HG03066 (cell line): Measurements from ENCODE around the gene RSPH10B2.
A peak's percentile ranks its signal among the peaks of the same experiment; 100 is the strongest.
"Not testable (repeated sequence)": the region's sequence is repeated elsewhere in the genome, so short reads cannot be mapped to it uniquely, and the experiment has no call there.

ENCODE experiments used
- ATAC-seq: cut with Tn5 transposase; IDR thresholded peaks from one replicate; pipeline ENCODE4 v1.9.1; 2021; ENCODE audit warnings: low read depth; ENCODE audit not compliant: unreplicated experiment

Gene RSPH10B2

GRCh38 chr7:6781581-6781980 lies 27.7 kb downstream of the RSPH10B2 start:
- not testable (repeated sequence) for ATAC-seq

- ATAC-seq, result not testable (repeated sequence)
Observed at GRCh38 chr7:6789353-6789752, 35.5 kb downstream of the RSPH10B2 start.

GRCh38 chr7:6792113-6792872 lies 38.4 kb downstream of the RSPH10B2 start:
- not testable (repeated sequence) for ATAC-seq

GRCh38 chr7:6794276-6794675 lies 40.4 kb downstream of the RSPH10B2 start:
- not testable (repeated sequence) for ATAC-seq

GRCh38 chr7:6797218-6797617 lies 43.3 kb downstream of the RSPH10B2 start:
- not testable (repeated sequence) for ATAC-seq

DNA sequence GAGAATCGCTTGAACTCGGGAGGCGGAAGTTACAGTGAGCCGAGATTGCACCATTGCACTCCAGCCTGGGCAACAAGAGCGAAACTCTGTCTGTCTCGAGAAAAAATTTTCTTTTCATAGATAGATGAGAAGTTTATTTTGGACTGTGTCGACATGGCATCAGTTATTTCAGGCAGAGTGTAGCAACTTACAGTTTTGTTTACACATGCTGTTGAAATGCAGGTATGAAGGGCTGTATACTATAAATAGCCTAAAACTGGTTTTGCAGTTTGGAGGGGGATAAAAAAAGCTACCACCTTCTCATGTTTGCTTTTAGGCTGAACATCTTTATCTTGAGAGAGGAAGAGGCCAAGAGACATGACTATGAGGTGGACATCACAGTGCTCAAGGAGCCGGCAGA lies 44.1 kb downstream of the RSPH10B2 start:
- ATAC-seq, result not testable (repeated sequence)

DNA sequence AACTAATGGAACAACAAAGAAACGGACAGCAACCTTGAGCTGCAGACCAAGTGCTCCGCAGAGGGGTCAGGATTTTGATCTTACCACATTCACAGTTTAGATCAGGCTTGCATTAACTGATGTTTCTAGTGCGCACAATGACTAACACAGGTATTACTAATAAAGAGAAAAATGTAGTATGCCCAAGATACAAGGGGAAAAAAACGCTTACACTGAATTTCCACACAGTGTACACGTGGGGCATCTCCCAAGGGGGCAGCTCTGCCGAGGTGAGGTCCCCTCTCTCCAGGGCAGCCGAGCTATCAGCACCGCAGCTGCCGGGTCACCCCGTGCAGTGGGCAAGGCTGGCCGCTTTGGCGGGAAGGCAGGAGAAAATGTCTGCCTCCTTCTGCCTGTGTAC lies 46.0 kb downstream of the RSPH10B2 start:
- not testable (repeated sequence) for ATAC-seq

DNA sequence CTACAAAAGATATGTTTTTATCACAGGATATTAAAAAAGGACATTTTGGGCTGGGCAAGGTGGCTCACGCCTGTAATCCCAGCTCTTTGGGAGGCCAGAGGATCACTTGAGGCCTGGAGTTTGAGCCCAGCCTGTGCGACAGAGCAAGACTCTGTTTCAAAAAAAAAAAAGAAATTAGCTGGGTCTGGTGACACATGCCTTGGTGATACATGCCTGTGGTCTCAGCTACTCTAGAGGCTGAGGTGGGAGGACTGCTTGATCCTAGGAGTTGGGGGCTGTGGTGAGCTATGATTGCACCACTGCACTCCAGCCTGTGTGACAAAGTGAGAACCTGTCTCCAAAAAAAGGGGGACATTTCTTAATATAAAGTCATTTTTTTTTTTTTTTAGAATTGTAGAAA lies 46.4 kb downstream of the RSPH10B2 start:
- not testable (repeated sequence) for ATAC-seq

- ATAC-seq, result not testable (repeated sequence)
Observed at GRCh38 chr7:6807393-6807918, 53.6 kb downstream of the RSPH10B2 start.

DNA sequence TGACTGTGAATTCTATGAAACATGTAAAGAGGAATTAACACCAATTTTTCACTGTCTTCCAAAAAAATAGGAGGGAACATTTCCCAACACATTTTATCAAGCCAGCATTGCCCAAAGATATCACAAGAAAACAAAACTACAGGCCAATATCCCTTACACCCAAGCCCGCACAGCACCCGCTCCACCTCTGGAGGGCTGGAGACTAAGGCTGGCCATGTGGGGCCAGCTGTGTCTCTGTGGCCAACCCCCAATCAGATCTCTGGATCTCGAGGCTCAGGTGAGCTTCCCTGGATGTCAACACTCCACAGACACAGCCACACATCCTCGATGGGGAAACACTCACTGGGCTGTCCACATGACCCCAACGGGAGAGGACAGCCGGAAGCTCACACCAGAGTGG lies 54.1 kb downstream of the RSPH10B2 start:
- not testable (repeated sequence) for ATAC-seq

GRCh38 chr7:6813011-6813410 lies 59.1 kb downstream of the RSPH10B2 start:
- not testable (repeated sequence) for ATAC-seq

DNA sequence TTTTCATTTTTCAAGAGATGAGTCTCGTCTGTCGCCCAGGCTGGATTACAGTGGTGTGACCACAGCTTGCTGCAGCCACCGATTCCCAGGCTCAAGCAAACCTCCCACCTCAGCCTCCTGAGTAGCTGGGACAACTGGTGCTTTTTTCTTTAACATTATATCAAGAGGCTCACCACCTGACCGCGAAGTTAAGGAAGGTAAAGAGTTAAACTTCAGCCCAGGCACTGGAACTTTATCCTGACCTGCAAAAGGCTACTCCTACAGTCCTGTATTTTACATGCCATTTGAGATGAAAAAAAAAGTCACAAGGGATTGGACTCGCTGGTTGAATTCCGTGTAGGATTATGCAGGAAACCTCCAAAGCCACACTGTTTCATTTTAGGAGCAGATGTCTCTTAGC lies 61.6 kb downstream of the RSPH10B2 start:
- not testable (repeated sequence) for ATAC-seq

DNA sequence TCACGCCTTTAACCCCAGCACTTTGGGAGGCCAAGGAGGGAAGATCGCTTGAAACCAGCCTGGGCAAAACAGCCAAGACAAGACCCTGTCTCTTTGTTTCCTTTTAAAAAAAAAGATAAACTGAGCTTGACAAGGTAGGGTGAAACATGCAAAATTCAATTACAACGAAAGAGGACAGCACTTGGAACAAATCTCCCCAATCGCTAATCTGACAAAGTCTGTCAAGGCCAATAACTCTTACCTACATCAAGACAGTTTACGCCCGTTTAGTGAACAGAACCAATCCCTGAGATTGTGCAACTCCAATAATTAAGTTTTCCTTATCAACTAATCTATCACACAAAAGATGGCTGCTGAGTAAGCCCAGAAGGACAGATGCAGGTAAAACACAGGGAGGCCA lies 67.7 kb downstream of the RSPH10B2 start:
- ATAC-seq, result not testable (repeated sequence)

DNA sequence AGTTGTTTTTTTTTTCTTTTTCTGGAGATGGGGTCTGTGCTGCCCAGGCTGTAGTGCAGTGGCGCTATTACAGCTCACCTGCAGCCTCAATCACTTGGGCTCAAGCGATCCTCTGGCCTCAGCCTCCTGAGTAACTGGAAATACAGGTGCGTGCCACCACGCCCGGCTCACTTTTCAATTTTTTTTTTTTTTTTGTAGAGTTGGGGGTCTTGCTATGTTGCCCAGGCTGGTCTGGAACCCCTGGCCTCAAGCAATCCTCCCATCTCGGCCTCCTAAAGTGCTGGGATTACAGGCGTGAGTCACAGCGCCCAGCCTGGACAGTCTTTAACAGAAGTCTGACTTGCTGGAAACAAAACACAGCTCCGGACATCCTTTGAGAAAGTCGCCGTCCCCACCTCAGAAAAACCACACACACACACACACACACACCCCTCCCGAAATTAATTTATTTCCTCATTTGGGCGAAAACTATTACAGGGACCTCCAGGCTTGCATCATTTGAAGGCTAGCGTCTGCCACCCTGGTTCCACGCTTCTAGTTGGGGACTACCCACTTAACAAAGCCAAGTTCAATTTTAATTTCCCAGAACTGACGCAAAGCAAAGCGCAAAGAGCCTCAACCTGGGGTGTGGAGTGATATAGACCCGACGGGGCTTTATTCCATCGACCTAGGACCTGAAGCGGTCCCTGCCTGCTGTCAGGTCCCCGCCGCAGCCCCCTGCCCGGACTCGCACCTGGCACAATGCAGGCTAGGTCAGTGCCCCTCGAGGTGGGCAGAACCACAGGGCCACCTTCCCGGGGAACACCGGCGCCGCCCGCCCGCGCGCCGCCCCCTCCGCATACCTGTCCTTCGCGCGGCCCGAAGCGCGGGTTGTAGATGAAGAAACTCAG lies 71.6 kb downstream of the RSPH10B2 start:
- peak; percentile 31 for ATAC-seq

- ATAC-seq, result peak; percentile 100
Observed at GRCh38 chr7:6826151-6826550, 72.2 kb downstream of the RSPH10B2 start, which contains the start of gene CCZ1B. CCZ1B (minus strand) TSS chr7:6826275; CDS start chr7:6826197, 78 bp downstream.

DNA sequence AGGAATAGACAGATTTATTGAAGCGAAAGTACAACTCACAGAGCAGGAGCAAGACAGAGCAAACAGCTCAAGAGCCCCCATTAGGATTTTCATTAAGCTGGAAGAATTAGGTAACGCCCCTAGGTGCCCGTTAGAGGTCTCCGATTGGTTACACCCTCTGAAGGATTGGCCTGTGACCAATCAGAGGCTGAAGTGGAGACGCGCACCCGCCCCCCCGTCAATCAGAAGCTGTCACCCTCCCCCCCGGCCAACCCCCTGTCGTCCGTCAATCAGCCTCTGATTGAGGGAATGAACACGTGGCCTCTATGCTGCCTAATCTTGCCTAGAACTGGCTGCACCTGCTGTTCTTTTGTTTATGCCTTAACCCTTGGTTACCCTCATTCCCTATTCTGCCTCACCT lies 73.3 kb downstream of the RSPH10B2 start:
- not testable (repeated sequence) for ATAC-seq

GRCh38 chr7:6829616-6830015 lies 75.7 kb downstream of the RSPH10B2 start:
- ATAC-seq, result not testable (repeated sequence)

- not testable (repeated sequence) for ATAC-seq
Observed at GRCh38 chr7:6830026-6830425, 76.1 kb downstream of the RSPH10B2 start.

DNA sequence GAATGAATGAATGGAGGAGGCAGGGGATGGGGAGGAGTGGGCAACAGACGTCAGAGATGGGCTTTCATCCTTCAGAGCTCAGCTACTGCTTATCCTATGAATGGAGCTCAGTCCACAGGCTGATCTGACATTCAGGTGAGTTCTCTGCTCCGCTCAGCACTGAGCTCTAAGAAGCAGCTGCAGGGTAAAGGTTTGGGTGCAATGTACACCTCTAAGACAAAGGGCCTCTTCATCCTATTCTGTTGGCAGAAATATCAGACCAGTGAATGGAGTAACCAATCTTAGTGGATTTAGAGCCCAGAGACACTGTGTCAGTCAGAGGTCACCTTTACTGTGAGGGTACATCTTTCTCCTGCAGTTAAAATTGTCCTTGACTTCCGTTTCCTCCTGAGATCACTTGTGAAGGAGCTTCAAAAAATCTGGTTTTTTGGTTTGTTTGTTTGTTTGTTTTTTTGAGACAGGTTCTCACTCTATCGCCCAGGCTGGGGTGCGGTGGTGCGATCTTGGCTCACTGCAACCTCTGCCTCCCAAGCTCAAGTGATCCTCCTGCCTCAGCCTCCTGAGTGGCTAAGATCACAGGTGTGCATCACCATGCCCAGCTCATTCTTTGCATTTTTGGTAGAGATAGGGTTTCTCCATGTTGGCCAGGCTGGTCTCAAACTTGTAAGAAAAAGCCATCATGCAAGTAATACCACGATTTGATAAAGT lies 77.3 kb downstream of the RSPH10B2 start:
- no peak for ATAC-seq

DNA sequence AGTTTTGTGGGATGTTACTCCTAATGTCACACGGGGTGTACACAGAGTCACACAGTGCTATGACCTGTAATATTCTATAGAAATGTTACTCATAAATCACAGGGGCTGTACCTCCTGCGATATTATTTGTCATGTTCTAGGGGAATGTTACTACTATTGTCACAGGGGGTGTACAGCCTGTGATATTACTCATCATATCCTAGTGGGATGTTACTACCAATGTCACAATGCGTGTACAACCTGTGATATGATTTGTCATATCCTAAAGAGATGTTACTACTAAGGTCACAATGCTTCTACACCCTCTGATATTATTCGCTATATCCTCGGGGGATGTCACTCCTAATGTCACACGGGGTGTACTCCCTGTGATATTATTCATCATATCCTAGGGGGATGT lies 79.7 kb downstream of the RSPH10B2 start:
- ATAC-seq, result no peak
